MCF 10A (cell line): Measurements from ENCODE around the gene CPN2. TPM values are rescaled to one million over a fixed set of nuclear protein-coding genes. Genes with fewer than 3 reads are reported as not detected.

ENCODE experiments used
- BruUV-seq: library from RNA; stranded (reverse); fragments of 400-500 nt; replicated peaks from 2 replicates; lab custom pipeline; 2021; lab: Mats Ljungman, UMichigan
- CTCF ChIA-PET: fragments of 300-600 bp; sonication (Branson Sonifier 250); formaldehyde crosslinking; extraction: SDS; loops from one replicate; lab custom pipeline; 2021; ENCODE audit warnings: antibody characterized with exemption, inconsistent platforms; lab: Yijun Ruan, JAX
- POLR2A ChIA-PET: fragments of 300-600, 350-650 bp; sonication (Branson Sonifier 250); formaldehyde crosslinking; extraction: SDS; loops from one replicate; lab custom pipeline; 2020; ENCODE audit warnings: antibody characterized with exemption, inconsistent platforms; lab: Yijun Ruan, JAX
- DNase-seq: peaks from one replicate; pipeline ENCODE4 v3.0.0-alpha.2; 2018; ENCODE audit not compliant: unreplicated experiment
- H3K27ac Mint-ChIP-seq: one replicate; pipeline ENCODE4 v1.8.0; 2022; ENCODE audit warnings: mild to moderate bottlenecking, low read depth, mixed read lengths; ENCODE audit not compliant: unreplicated experiment
- H3K27me3 Mint-ChIP-seq: one replicate; pipeline ENCODE4 v1.8.0; 2022; ENCODE audit warnings: mixed read lengths; ENCODE audit not compliant: insufficient read depth, unreplicated experiment
- H3K36me3 Mint-ChIP-seq: one replicate; pipeline ENCODE4 v1.8.0; 2022; ENCODE audit warnings: mild to moderate bottlenecking, moderate library complexity, mixed read lengths; ENCODE audit not compliant: insufficient read depth, unreplicated experiment
- H3K4me1 Mint-ChIP-seq: one replicate; pipeline ENCODE4 v1.8.0; 2022; ENCODE audit warnings: mixed read lengths; ENCODE audit not compliant: insufficient read depth, unreplicated experiment
- H3K4me3 Mint-ChIP-seq: one replicate; pipeline ENCODE4 v1.8.0; 2022; ENCODE audit warnings: mild to moderate bottlenecking, moderate library complexity, mixed read lengths; ENCODE audit not compliant: unreplicated experiment
- H3K9me3 Mint-ChIP-seq: one replicate; pipeline ENCODE4 v1.8.0; 2022; ENCODE audit warnings: mixed read lengths; ENCODE audit not compliant: unreplicated experiment
- intact Hi-C: fragments of 100-400 bp; cut with micrococcal nuclease; formaldehyde crosslinking; loops from 2 replicates; pipeline ENCODE4 v1.14.1; 2022
- total RNA-seq: library from RNA; stranded (reverse); gene quantifications from 2 replicates; pipeline ENCODE4 v1.2.3, GENCODE V29; 2022
- TF ChIP-seq, protein P1 (sequence below): fragments of 200-600 bp; IDR thresholded peaks from one replicate; pipeline ENCODE4 v1.8.0; 2022; ENCODE audit warnings: antibody characterized with exemption, mild to moderate bottlenecking; ENCODE audit not compliant: unreplicated experiment

The CPN2 gene
- total RNA-seq, 1 experiment from 2014 or later: not detected

DNA sequence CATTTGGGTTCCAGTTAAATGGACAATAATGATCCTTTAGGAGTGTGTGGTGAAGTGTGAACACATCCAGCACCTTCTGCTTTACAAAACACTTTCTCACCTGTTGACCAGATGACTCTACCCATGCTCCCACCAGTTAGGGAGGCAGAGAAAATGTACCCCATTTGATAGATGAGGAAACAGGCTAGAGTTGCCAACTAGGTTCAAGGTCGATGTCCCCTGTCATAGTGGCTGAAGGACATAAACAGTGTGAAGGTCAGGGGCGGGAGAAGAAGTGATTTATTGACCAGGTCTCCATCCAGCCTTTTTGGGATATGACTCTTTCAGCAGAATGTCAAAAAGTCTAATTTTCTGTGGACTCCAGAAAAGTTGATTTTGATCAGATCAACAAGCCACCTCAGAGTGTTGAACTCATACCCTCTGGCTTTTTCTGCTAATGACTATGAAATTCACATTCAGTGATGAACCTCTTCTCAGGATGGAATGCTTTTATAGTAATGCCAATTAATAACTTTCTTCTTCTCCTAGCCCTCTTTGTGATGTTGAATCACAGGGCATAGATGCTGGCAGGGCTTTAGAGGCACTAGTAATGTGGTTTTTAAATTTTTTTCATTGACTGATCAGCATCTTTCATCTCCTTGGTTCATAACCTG lies 57.5 kb downstream of the CPN2 start:
- Mint-ChIP-seq H3K27me3 (no peaks in the 10 kb centered on the region), H3K4me3 (no peak overlapping the region), H3K9me3 (peaks cover 8% of the 10 kb centered on the region), H3K36me3 (peaks cover 9% of the 10 kb centered on the region), H3K4me1 (no peaks in the 10 kb centered on the region), H3K27ac (no peak overlapping the region)
- TF ChIP-seq, protein P1, sequence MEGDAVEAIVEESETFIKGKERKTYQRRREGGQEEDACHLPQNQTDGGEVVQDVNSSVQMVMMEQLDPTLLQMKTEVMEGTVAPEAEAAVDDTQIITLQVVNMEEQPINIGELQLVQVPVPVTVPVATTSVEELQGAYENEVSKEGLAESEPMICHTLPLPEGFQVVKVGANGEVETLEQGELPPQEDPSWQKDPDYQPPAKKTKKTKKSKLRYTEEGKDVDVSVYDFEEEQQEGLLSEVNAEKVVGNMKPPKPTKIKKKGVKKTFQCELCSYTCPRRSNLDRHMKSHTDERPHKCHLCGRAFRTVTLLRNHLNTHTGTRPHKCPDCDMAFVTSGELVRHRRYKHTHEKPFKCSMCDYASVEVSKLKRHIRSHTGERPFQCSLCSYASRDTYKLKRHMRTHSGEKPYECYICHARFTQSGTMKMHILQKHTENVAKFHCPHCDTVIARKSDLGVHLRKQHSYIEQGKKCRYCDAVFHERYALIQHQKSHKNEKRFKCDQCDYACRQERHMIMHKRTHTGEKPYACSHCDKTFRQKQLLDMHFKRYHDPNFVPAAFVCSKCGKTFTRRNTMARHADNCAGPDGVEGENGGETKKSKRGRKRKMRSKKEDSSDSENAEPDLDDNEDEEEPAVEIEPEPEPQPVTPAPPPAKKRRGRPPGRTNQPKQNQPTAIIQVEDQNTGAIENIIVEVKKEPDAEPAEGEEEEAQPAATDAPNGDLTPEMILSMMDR: no peak
- POLR2A ChIA-PET: no interaction called here
- no TSS peak for BruUV-seq
- no peak for DNase-seq
- CTCF ChIA-PET: interaction anchor here (0.8 to 1.9 kb wide), 2 partner anchors 22 to 513 kb away, joined by 4 to 7 read pairs; no protein-coding TSS in a partner anchor
- intact Hi-C loops: no loop called here

DNA sequence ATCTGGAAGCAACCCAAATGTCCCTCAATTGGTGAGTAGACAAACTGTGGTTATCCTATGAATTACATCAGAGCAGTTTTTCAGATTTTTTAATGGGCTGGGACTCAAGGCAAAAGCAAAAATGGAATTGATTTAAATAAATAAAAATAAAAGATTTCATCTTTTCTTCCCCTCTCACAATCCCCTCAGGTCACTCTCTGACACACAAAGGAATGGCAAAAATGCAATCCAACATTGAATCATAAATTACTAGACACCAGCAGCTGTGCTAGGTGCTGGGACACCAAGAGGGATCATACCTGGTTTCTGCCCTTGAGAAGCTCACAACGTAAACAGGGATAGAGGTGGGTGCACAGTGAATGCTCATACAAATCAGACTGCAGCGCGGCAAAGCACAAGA lies 58.8 kb downstream of the CPN2 start:
- ChIA-PET CTCF (interaction anchor here (0.7 to 1.1 kb wide), 2 partner anchors 10 to 378 kb away, joined by 3 read pairs; no protein-coding TSS in a partner anchor), POLR2A (no interaction called here)
- H3K9me3 Mint-ChIP-seq: peaks cover 8% of the 10 kb centered on the region
- no peaks in the 10 kb centered on the region for H3K27me3 Mint-ChIP-seq
- no peak for DNase-seq
- H3K4me1 Mint-ChIP-seq: peaks cover 4% of the 10 kb centered on the region
- H3K36me3 Mint-ChIP-seq: peaks cover 9% of the 10 kb centered on the region
- no peak overlapping the region for H3K27ac Mint-ChIP-seq
- no peak overlapping the region for H3K4me3 Mint-ChIP-seq
- intact Hi-C loops: no loop called here
- TF ChIP-seq, protein P1: no peak
- BruUV-seq: no TSS peak

Other genes with a start within 250 kb of the CPN2 start
- 34.6 and 37.8 TPM in 2 replicates for gene HES1, start 215.2 kb downstream of the CPN2 start, total RNA-seq
- not detected in 2 replicates for gene LRRC15, start 18.4 kb upstream of the CPN2 start, total RNA-seq
- gene GP5, start 47.9 kb upstream of the CPN2 start, total RNA-seq: 0.15 TPM in 1 of 2 replicates, not detected in the other
- gene ATP13A3, start 135.7 kb upstream of the CPN2 start, total RNA-seq: 119 and 125 TPM in 2 replicates